CD4-positive, alpha-beta memory T cell (primary cell): ENCODE results near the gene KCMF1. TPM values are rescaled to one million over a fixed set of nuclear protein-coding genes. Genes with fewer than 3 reads are reported as not detected.
A peak's percentile ranks its signal among the peaks of the same experiment; 100 is the strongest.

Experiments
- CTCF ChIA-PET: fragments of 350-600 bp; sonication (Branson Sonifier 250); formaldehyde crosslinking; loops from one replicate; lab custom pipeline; 2021; ENCODE audit warnings: inconsistent platforms; ENCODE audit not compliant: partially characterized antibody; lab: Charles Lee
- POLR2A ChIA-PET: fragments of 350-600 bp; sonication (Branson Sonifier 250); formaldehyde crosslinking; loops from one replicate; lab custom pipeline; 2021; ENCODE audit not compliant: partially characterized antibody; lab: Charles Lee
- DNase-seq, 5 donors: peaks; one replicate each; pipeline versions ENCODE4 v3.0.0 to v3.0.0-alpha.2; 2020 to 2022; ENCODE audit warnings: mixed read lengths in 1 of 5
- H3K27ac ChIP-seq: one replicate; pipeline ENCODE4 v1.7.0; 2013; ENCODE audit warnings: low read depth, low read length
- H3K27me3 ChIP-seq: 2 replicates; pipeline ENCODE4 v1.7.0; 2013; ENCODE audit warnings: mild to moderate bottlenecking, low read length, moderate library complexity; ENCODE audit not compliant: insufficient read depth
- H3K36me3 ChIP-seq: 2 replicates; pipeline ENCODE4 v1.7.0; 2013; ENCODE audit warnings: mild to moderate bottlenecking, low read length, moderate library complexity; ENCODE audit not compliant: insufficient read depth
- H3K4me1 ChIP-seq: 2 replicates; pipeline ENCODE4 v1.7.0; 2013; ENCODE audit warnings: mild to moderate bottlenecking, low read length, moderate library complexity; ENCODE audit not compliant: insufficient read depth
- H3K4me3 ChIP-seq, 2 donors: one replicate each; pipeline ENCODE4 v1.7.0; 2013; ENCODE audit warnings: low read length in 2 of 2, mild to moderate bottlenecking in 1 of 2
- H3K9me3 ChIP-seq, 2 donors: one replicate each; pipeline ENCODE4 v1.7.0; 2013; ENCODE audit warnings: low read length in 2 of 2, control low read depth in 1 of 2; ENCODE audit not compliant: control insufficient read depth in 1 of 2
- H3K27ac Mint-ChIP-seq, 7 donors: one replicate each; pipeline ENCODE4 v1.8.0; 2020 to 2021; ENCODE audit warnings: mixed read lengths in 7 of 7, mild to moderate bottlenecking in 6 of 7, inconsistent platforms in 3 of 7, moderate library complexity in 3 of 7
- H3K27me3 Mint-ChIP-seq, 2 donors: one replicate each; pipeline ENCODE4 v1.8.0; 2020 to 2021; ENCODE audit warnings: mixed read lengths in 2 of 2
- H3K36me3 Mint-ChIP-seq, 2 donors: one replicate each; pipeline ENCODE4 v1.8.0; 2020 to 2021; ENCODE audit warnings: mixed read lengths in 2 of 2, inconsistent platforms in 1 of 2, mild to moderate bottlenecking in 1 of 2
- H3K4me1 Mint-ChIP-seq, 4 donors: one replicate each; pipeline ENCODE4 v1.8.0; 2020 to 2021; ENCODE audit warnings: mixed read lengths in 4 of 4, mild to moderate bottlenecking in 1 of 4
- H3K4me3 Mint-ChIP-seq, 8 donors: one replicate each; pipeline ENCODE4 v1.8.0; 2020 to 2021; ENCODE audit warnings: mixed read lengths in 8 of 8, mild to moderate bottlenecking in 7 of 8, moderate library complexity in 6 of 8, inconsistent platforms in 3 of 8
- H3K9me3 Mint-ChIP-seq, 8 donors: one replicate each; pipeline ENCODE4 v1.8.0; 2020 to 2021; ENCODE audit warnings: mixed read lengths in 8 of 8, mild to moderate bottlenecking in 5 of 8, inconsistent platforms in 3 of 8, moderate library complexity in 1 of 8
- intact Hi-C: fragments of 100-400 bp; cut with micrococcal nuclease; formaldehyde crosslinking; loops from one replicate; pipeline ENCODE4 v1.15.1; 2023
- polyA plus RNA-seq, 2 donors: library from polyadenylated mRNA; unstranded; fragments of 300-500 nt; fragmentation: Illumina TruSeq; gene quantifications; one replicate each; pipeline ENCODE4 v1.2.3, GENCODE V29; 2021
- total RNA-seq, 2 experiments: library from RNA; stranded (reverse); gene quantifications; one replicate each; pipeline ENCODE4 v1.2.3, GENCODE V29; 2021

Gene KCMF1
- total and polyA plus RNA-seq, 4 experiments from 2014 or later: 25.8 to 62.7 (median 47.2) TPM

- H3K4me1 Mint-ChIP-seq: peaks cover 0 to 8% (median 2%) of the 10 kb centered on the region in 4 donors
- intact Hi-C loops: loop anchor here (5.0 kb wide), 1 partner anchor 221 kb away; no protein-coding TSS in a partner anchor
- no peak overlapping the region for H3K4me3 Mint-ChIP-seq
- peaks cover 0 to 3% (median 0%) of the 10 kb centered on the region in 8 donors for H3K9me3 Mint-ChIP-seq
- DNase-seq: no peak
- POLR2A ChIA-PET: interaction anchor here (0.7 kb wide), 1 partner anchor 96 kb away, joined by 3 read pairs; no protein-coding TSS in a partner anchor
- H3K9me3 ChIP-seq: no peaks in the 10 kb centered on the region
- H3K4me3 ChIP-seq: no peak overlapping the region
- no peaks in the 10 kb centered on the region for H3K27me3 ChIP-seq
- no peaks in the 10 kb centered on the region for H3K36me3 Mint-ChIP-seq
- H3K27me3 Mint-ChIP-seq: peaks cover 13 to 17% of the 10 kb centered on the region in 2 donors
- H3K27ac ChIP-seq: no peak overlapping the region
- no peaks in the 10 kb centered on the region for H3K36me3 ChIP-seq
- H3K27ac Mint-ChIP-seq: no peak overlapping the region
- CTCF ChIA-PET: interaction anchor here (0.9 to 1.8 kb wide), 2 partner anchors 13 to 233 kb away, joined by 3 to 4 read pairs; no protein-coding TSS in a partner anchor
- H3K4me1 ChIP-seq: peaks cover 4% of the 10 kb centered on the region
These were observed 95.2 kb downstream of the KCMF1 start for GRCh38 chr2:85066006-85066740.

GRCh38 chr2:85066874-85067351 lies 96.0 kb downstream of the KCMF1 start:
- no peak overlapping the region for H3K27ac ChIP-seq
- peaks cover 0 to 3% (median 0%) of the 10 kb centered on the region in 8 donors for H3K9me3 Mint-ChIP-seq

GRCh38 chr2:85071096-85071495 lies 100.1 kb downstream of the KCMF1 start:
- no peak overlapping the region for H3K4me3 ChIP-seq
- no peaks in the 10 kb centered on the region for H3K36me3 Mint-ChIP-seq
- H3K27me3 ChIP-seq: no peaks in the 10 kb centered on the region
- peaks cover 4% of the 10 kb centered on the region for H3K4me1 ChIP-seq
- no peaks in the 10 kb centered on the region for H3K9me3 ChIP-seq
- intact Hi-C loops: no loop called here
- peaks cover 0 to 8% (median 2%) of the 10 kb centered on the region in 4 donors for H3K4me1 Mint-ChIP-seq
- no peak overlapping the region for H3K27ac Mint-ChIP-seq
- DNase-seq: no peak
- H3K27me3 Mint-ChIP-seq: peaks cover 10 to 19% of the 10 kb centered on the region in 2 donors
- no peak overlapping the region for H3K4me3 Mint-ChIP-seq
- no peak overlapping the region for H3K27ac ChIP-seq
- ChIA-PET POLR2A (no interaction called here), CTCF (no interaction called here)
- no peaks in the 10 kb centered on the region for H3K9me3 Mint-ChIP-seq
- H3K36me3 ChIP-seq: no peaks in the 10 kb centered on the region

More at GRCh38 chr2:85066874-85067351, 96.0 kb downstream of the KCMF1 start:
- intact Hi-C loops: loop anchor here (5.0 kb wide), 1 partner anchor 220 kb away; no protein-coding TSS in a partner anchor
- H3K4me3 ChIP-seq: no peak overlapping the region
- no peaks in the 10 kb centered on the region for H3K36me3 ChIP-seq
- H3K9me3 ChIP-seq: no peaks in the 10 kb centered on the region
- POLR2A ChIA-PET: no interaction called here
- no peaks in the 10 kb centered on the region for H3K27me3 ChIP-seq
- peaks cover 0 to 8% (median 2%) of the 10 kb centered on the region in 4 donors for H3K4me1 Mint-ChIP-seq
- DNase-seq: peak in 1 of 5 donors; percentile 4
- peaks cover 4% of the 10 kb centered on the region for H3K4me1 ChIP-seq
- peaks cover 13 to 17% of the 10 kb centered on the region in 2 donors for H3K27me3 Mint-ChIP-seq
- CTCF ChIA-PET: interaction anchor here (0.9 to 1.8 kb wide), 3 partner anchors 12 to 232 kb away, joined by 3 to 4 read pairs (median 3); no protein-coding TSS in a partner anchor
- no peaks in the 10 kb centered on the region for H3K36me3 Mint-ChIP-seq
- peak overlapping the region in 2 of 8 donors; percentile 26 to 33 for H3K4me3 Mint-ChIP-seq
- H3K27ac Mint-ChIP-seq: no peak overlapping the region

DNA sequence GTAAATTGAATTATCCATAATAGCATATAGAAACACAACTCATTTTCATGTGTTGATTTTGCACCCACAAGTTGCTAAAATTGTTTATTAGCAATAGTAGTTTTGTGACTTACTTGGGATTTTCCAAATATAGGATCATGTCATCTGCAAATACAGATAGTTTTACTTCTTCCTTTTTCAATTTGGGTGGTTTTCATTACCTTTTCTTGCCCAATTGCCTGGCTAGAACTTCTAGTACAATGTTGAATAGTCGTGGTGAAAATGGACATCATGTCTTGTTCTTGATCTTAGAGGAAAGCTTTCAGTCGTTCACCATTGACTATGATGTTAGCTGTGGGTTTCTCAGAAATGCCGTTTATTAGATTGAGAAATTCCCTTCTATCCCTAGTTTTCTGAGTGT lies 102.1 kb downstream of the KCMF1 start:
- no peaks in the 10 kb centered on the region for H3K9me3 ChIP-seq
- no peak for DNase-seq
- ChIA-PET POLR2A (no interaction called here), CTCF (no interaction called here)
- H3K4me1 ChIP-seq: no peaks in the 10 kb centered on the region
- H3K4me1 Mint-ChIP-seq: no peaks in the 10 kb centered on the region
- H3K27ac ChIP-seq: no peak overlapping the region
- H3K4me3 Mint-ChIP-seq: no peak overlapping the region
- intact Hi-C loops: no loop called here
- H3K36me3 ChIP-seq: no peaks in the 10 kb centered on the region
- no peaks in the 10 kb centered on the region for H3K27me3 ChIP-seq
- no peaks in the 10 kb centered on the region for H3K36me3 Mint-ChIP-seq
- no peak overlapping the region for H3K4me3 ChIP-seq
- H3K9me3 Mint-ChIP-seq: no peaks in the 10 kb centered on the region
- H3K27me3 Mint-ChIP-seq: peaks cover 12 to 25% of the 10 kb centered on the region in 2 donors
- no peak overlapping the region for H3K27ac Mint-ChIP-seq

GRCh38 chr2:85076618-85077274 lies 105.8 kb downstream of the KCMF1 start:
- intact Hi-C loops: no loop called here
- Histone ChIP-seq H3K27ac (no peak overlapping the region), H3K27me3 (no peaks in the 10 kb centered on the region), H3K36me3 (no peaks in the 10 kb centered on the region), H3K4me1 (no peaks in the 10 kb centered on the region), H3K9me3 (no peaks in the 10 kb centered on the region), H3K4me3 (no peak overlapping the region)
- Mint-ChIP-seq H3K4me3 (no peak overlapping the region), H3K9me3 (peaks cover 0 to 8% (median 2%) of the 10 kb centered on the region in 8 donors), H3K27me3 (peaks cover 15 to 30% of the 10 kb centered on the region in 2 donors), H3K27ac (no peak overlapping the region), H3K36me3 (no peaks in the 10 kb centered on the region), H3K4me1 (no peaks in the 10 kb centered on the region)
- CTCF ChIA-PET: no interaction called here
- POLR2A ChIA-PET: no interaction called here
- no peak for DNase-seq

DNA sequence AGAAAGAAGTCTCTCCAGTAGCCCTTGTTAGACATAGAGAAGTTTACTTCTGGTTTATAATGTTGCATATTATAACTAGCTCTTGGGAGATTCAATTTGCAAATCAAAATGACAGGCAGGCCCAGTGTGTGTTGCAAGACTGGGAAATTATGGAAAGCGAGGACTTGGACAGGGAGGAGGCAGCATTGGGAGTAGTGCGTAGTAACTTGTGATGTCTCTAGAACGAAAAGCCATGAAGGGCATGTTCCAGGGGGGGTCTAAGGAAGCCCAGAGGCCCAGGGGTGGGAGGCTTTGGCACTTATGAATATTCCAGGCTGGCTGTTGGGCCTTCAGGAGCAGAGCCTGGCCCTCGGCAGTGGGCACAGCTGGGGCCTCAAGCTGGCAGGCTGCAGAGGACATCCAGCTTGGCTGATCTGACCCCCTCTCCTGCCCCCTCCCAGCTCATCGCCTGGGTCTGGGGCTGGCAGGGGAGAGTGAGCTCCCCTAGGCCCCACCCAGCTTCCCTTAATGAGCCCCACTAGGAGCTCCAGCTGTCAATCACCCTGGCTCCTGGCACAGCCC lies 107.0 kb downstream of the KCMF1 start:
- Mint-ChIP-seq H3K4me1 (no peaks in the 10 kb centered on the region), H3K27me3 (peaks cover 21 to 36% of the 10 kb centered on the region in 2 donors), H3K36me3 (no peaks in the 10 kb centered on the region), H3K4me3 (no peak overlapping the region), H3K27ac (no peak overlapping the region), H3K9me3 (peaks cover 2 to 20% (median 9%) of the 10 kb centered on the region in 8 donors)
- H3K4me1 ChIP-seq: no peaks in the 10 kb centered on the region
- POLR2A ChIA-PET: no interaction called here
- no peaks in the 10 kb centered on the region for H3K27me3 ChIP-seq
- CTCF ChIA-PET: interaction anchor here (1.6 kb wide), 1 partner anchor 11 kb away, joined by 4 read pairs; no protein-coding TSS in a partner anchor
- H3K9me3 ChIP-seq: no peaks in the 10 kb centered on the region
- no peak overlapping the region for H3K4me3 ChIP-seq
- intact Hi-C loops: no loop called here
- no peak overlapping the region for H3K27ac ChIP-seq
- DNase-seq: no peak
- no peaks in the 10 kb centered on the region for H3K36me3 ChIP-seq
